Left cardiac atrium (tissue), 4 donors: ENCODE results near the gene CEP192. TPM values are rescaled to one million over a fixed set of nuclear protein-coding genes. Genes with fewer than 3 reads are reported as not detected.
"Not testable (repeated sequence)": the region's sequence is repeated elsewhere in the genome, so short reads cannot be mapped to it uniquely, and the experiment has no call there.

Source experiments
- ATAC-seq, 2 donors: fragments of 200-7000 bp; cut with Tn5 transposase; one replicate each; pipeline ENCODE4 v1.9.1; 2020; ENCODE audit warnings: mild to moderate bottlenecking in 2 of 2, moderate library complexity in 2 of 2
- DNase-seq: peaks from one replicate; pipeline ENCODE4 v3.0.0-alpha.2; 2020
- intact Hi-C, 2 donors: fragments of 100-400 bp; cut with DNase I; formaldehyde crosslinking; loops; one replicate each; pipeline versions ENCODE4 v1.14.1 to v1.15.1; 2022 to 2023
- total RNA-seq, 2 donors: library from RNA; stranded (reverse); fragmentation: NEBNext Ultra II Directional; extraction: Animal tissue kit (Norgen Biotek cat#: 25700); gene quantifications; one replicate each; pipeline ENCODE4 v1.2.1, GENCODE V29; 2021
- donor health status: DM: no; HTN: yes; CAD: no.
- donor health status: DM: no; HTN: yes; CAD: no; lungs with severe emphysema.
- donor health status: DM: yes; HTN: yes; CAD: no.
- donor health status: Dilated cardiomyopathy.

The CEP192 gene
- total RNA-seq, 2 donors from 2014 or later: 24.6 to 27.1 TPM

DNA sequence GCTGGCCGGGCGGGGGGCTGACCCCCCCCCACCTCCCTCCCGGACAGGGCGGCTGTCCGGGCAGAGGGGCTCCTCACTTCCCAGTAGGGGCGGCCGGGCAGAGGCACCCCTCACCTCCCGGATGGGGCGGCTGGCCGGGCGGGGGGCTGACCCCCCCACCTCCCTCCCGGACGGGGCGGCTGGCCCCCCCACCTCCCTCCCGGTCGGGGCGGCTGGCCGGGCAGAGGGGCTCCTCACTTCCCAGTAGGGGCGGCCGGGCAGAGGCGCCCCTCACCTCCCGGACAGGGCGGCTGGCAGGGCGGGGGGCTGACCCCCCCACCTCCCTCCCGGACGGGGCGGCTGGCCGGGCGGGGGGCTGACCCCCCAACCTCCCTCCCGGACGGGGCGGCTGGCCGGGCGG, 11.1 kb upstream of the CEP192 start:
- intact Hi-C loops, DNase-seq, ATAC-seq: not testable (repeated sequence)

- intact Hi-C loops: no loop called here
- no peak for ATAC-seq
- DNase-seq: no peak
Observed at GRCh38 chr18:12989397-12990122, 1.6 kb upstream of the CEP192 start.

DNA sequence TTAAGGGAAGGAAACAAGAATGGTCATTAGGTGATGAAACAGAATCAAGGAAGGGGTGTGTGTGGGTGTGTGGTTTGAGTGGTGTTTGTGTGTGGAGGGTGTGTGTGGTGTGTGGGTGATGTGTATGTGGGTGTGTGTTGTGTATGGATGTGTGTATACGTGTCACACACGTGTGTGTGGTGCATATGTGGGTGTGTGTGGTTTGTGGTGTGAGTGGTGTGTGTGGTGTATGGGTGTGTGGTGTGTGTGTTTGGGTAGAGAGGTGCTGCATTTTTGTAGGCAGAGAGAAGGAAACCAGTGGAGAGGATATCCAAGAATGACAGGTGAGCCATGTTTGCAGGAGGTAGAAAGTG, 1.1 kb upstream of the CEP192 start:
- intact Hi-C loops: no loop called here
- ATAC-seq: no peak
- DNase-seq: no peak

DNA sequence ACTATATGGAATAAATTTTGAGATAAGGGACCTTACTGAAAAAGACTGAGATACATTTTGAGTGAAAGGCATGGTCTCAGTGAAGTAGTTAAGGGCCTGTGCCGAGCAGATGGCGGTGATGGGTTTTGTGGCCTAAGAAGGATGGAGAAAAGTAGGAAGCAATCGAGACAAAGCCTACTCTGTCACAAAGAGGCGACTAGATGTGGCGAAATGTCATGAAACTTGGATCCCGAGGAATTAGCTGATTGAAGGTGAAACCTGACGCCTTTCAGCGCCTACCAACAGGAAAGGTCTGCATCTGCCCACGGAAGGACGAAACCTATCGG, 558 bp upstream of the CEP192 start:
- ATAC-seq (peak in 1 of 2 donors; percentile 0), DNase-seq (no peak)
- intact Hi-C loops: no loop called here

GRCh38 chr18:12991821-12992179, 638 bp downstream of the CEP192 start:
- DNase-seq (no peak), ATAC-seq (no peak)
- intact Hi-C loops: no loop called here

- intact Hi-C loops: no loop called here
- ATAC-seq: no peak
- DNase-seq: no peak
Observed at GRCh38 chr18:12993439-12993838, 2.3 kb downstream of the CEP192 start.

GRCh38 chr18:12995424-12995823, 4.3 kb downstream of the CEP192 start:
- DNase-seq (no peak), ATAC-seq (no peak)
- intact Hi-C loops: no loop called here

GRCh38 chr18:12995952-12996477, 4.9 kb downstream of the CEP192 start:
- DNase-seq: no peak
- ATAC-seq: no peak
- intact Hi-C loops: no loop called here

DNA sequence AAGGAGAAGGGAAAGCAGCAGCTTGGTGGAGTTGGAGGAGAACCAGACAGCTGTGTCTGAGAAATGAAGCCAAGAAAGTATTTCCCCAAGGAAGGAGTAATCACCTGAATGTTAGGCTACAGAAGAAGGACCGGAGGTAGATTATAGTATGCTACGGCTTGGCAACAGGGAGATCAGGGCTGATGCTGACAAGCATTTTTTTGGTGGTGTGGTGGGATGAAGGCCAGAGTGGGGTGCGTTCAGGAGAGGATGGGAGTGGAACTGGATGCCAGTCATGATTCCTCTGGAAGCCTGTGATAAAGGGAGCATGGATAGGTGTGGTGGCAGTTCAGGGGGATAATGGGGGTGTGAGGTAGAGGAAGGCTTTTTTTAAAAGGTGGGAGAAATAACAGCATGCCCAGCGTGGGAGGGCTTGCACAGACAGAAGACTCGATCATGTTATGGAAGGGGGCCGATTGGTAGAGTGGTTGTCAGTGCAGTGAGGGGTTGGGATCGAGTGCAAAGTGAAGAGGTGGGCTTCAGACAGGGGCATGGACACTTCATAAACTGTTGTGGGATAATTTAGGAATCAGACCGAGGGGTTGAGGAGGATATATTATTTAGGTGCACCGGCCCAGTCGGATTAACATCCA, 5.6 kb downstream of the CEP192 start:
- intact Hi-C loops: no loop called here
- no peak for ATAC-seq
- DNase-seq: no peak

- intact Hi-C loops, ATAC-seq, DNase-seq: not testable (repeated sequence)
Observed at GRCh38 chr18:12997330-12997729, 6.2 kb downstream of the CEP192 start.

DNA sequence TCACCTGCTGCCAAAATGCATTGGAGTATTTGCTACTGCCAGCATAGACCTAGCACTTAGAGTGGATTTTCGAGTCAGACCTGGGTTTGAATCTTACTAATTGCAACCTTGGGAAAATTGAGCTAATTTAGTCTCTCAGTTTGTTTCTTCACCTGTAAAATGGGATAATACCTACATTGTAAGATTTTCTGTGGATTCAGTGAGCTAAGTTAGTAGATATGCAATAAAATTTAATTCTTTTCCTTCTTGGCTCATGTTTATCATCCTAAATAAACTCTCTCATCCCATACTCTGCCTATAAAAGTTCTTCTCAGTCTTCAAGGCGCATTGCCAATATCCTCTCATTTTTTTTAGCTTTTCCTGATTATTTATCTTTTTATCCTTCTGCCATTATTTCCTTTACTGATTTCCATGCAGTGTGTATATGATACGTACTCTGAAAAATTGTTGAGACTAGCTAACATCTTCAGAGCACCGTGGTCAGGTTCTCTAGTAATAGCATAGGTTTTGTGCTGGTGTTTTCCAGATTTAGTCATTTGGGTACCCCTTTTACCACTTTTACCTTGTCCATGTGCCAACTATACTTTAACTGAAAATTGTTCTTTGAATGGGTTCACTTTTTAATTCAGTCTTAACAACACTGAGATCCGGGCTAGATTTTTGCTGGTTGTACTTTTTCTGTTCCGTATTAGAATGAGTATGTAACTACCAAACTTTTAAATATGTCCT, 7.3 kb downstream of the CEP192 start:
- intact Hi-C loops: no loop called here
- ATAC-seq: no peak

DNA sequence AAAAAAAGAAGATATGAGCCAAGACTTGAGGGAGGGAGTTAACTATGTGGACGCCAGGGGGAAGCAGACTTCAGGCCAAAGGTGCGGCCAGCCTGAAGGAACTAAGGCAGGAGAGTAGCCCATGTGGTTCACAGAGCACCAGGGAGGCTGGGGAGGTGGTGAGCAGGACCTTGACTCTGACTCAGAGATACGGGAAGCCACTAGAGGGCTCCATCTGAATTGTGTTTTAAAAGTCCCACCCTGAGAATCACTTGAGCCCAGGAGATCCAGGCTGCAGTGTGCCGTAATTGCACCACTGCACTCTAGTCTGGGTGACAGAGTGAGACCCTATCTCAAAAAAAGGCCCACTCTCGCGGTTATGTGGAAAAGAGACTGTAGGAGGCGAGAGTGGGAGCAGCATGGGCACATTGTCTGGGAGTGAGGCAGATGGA, 12.3 kb downstream of the CEP192 start:
- intact Hi-C loops: loop anchor here (10.0 kb wide), 2 partner anchors 101 to 151 kb away; no protein-coding TSS in a partner anchor
- DNase-seq (peak; percentile 28), ATAC-seq (peak; percentile 79 to 81)

More for the DNA sequence above, 7.3 kb downstream of the CEP192 start:
- DNase-seq: no peak

GRCh38 chr18:13004396-13004795, 13.2 kb downstream of the CEP192 start:
- intact Hi-C loops: loop anchor here (10.0 kb wide), 2 partner anchors 100 to 150 kb away; no protein-coding TSS in a partner anchor
- ATAC-seq (no peak), DNase-seq (no peak)

- DNase-seq (no peak), ATAC-seq (no peak)
- intact Hi-C loops: loop anchor here (10.0 kb wide), 2 partner anchors 100 to 150 kb away; no protein-coding TSS in a partner anchor
Observed at GRCh38 chr18:13005289-13005688, 14.1 kb downstream of the CEP192 start.

GRCh38 chr18:13006531-13007247, 15.5 kb downstream of the CEP192 start:
- intact Hi-C loops: loop anchor here (10.0 kb wide), 2 partner anchors 98 to 148 kb away; no protein-coding TSS in a partner anchor
- no peak for DNase-seq
- ATAC-seq: no peak

DNA sequence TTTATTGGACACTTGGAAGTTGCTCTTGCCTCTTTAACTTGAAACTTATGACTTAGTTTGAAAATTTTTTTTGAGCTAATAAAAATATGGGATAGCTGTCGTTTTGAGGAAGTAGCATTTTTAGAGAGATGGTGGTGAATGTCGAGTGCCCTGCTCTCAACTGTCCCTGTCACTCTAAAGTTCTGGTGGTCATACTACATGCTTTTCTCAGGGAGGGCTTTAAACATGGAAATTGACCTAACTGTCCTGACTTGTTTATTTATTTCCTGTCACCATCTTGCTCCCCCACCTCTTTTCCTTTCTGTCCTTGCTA, 16.0 kb downstream of the CEP192 start:
- no peak for DNase-seq
- ATAC-seq: no peak
- intact Hi-C loops: loop anchor here (10.0 kb wide), 2 partner anchors 98 to 148 kb away; no protein-coding TSS in a partner anchor

DNA sequence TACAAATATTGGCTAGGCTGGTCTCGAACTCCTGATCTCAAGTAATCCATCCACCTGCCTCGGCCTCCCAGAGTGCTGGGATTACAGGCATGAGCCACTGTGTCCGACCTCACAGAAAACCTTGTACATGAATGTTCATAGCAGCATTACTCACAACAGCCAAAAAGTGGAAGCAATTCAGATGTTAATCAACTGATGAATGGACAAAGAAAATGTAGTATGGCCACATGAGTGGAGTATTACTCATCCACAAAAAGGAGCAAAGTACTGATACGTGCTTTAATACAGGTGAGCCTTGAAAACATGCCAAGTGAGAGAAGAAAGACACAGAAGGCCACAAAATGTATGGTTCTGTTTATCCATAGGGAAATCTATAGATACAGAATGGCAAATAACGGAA, 20.6 kb downstream of the CEP192 start:
- DNase-seq (no peak), ATAC-seq (no peak)
- intact Hi-C loops: no loop called here

- DNase-seq (no peak), ATAC-seq (peak in 1 of 2 donors; percentile 30)
- intact Hi-C loops: no loop called here
Observed at GRCh38 chr18:13014232-13014631, 23.1 kb downstream of the CEP192 start.

GRCh38 chr18:13014818-13015217, 23.7 kb downstream of the CEP192 start:
- intact Hi-C loops: no loop called here
- no peak for ATAC-seq
- no peak for DNase-seq
